Gastrocnemius medialis (tissue), 4 donors: ENCODE data around the gene MPRIP. TPM values are rescaled to one million over a fixed set of nuclear protein-coding genes. Genes with fewer than 3 reads are reported as not detected.
A peak's percentile ranks its signal among the peaks of the same experiment; 100 is the strongest.
"Not testable (repeated sequence)": the region's sequence is repeated elsewhere in the genome, so short reads cannot be mapped to it uniquely, and the experiment has no call there.

ENCODE experiments used
- ATAC-seq, 2 donors: fragments of 150-250 bp; one replicate each; pipeline ENCODE4 v1.9.1; 2016
- DNase-seq, 2 donors: peaks; one replicate each; pipeline ENCODE4 v3.0.0-alpha.2; 2019
- H3K27ac ChIP-seq, 4 donors: fragments of 200-600 bp; sonication (generic); 1 replicate in 1 of 4; 2 replicates in 3 of 4; pipeline ENCODE4 v1.5.1; 2016 to 2018; ENCODE audit warnings: mild to moderate bottlenecking in 2 of 4, moderate library complexity in 1 of 4
- H3K27me3 ChIP-seq, 3 donors: fragments of 200-600 bp; sonication (generic) in 2 of 3; 1 replicate in 1 of 3; 2 replicates in 2 of 3; pipeline versions ENCODE4 v1.5.1 to v1.6.0; 2016 to 2019; ENCODE audit warnings: mild to moderate bottlenecking in 1 of 3, moderate library complexity in 1 of 3
- H3K36me3 ChIP-seq, 2 donors: fragments of 200-600 bp; sonication (generic) in 1 of 2; one replicate each; pipeline ENCODE4 v1.5.1; 2017 to 2018
- H3K4me1 ChIP-seq, 2 donors: fragments of 200-600 bp; sonication (generic) in 1 of 2; one replicate each; pipeline ENCODE4 v1.5.1; 2016 to 2017; ENCODE audit warnings: mild to moderate bottlenecking in 2 of 2
- H3K4me3 ChIP-seq, 4 donors: fragments of 200-600 bp; sonication (generic) in 3 of 4; 1 replicate in 1 of 4; 2 replicates in 3 of 4; pipeline ENCODE4 v1.5.1; 2016 to 2019; ENCODE audit warnings: mild to moderate bottlenecking in 2 of 4
- H3K9me3 ChIP-seq, 3 donors: fragments of 200-600 bp; sonication (generic) in 2 of 3; 1 replicate in 1 of 3; 2 replicates in 2 of 3; pipeline ENCODE4 v1.5.1; 2016 to 2019
- POLR2A ChIP-seq, 2 donors: fragments of 450-650 bp; IDR thresholded peaks; one replicate each; pipeline ENCODE4 v1.6.1; 2017; ENCODE audit warnings: antibody characterized with exemption in 2 of 2, mild to moderate bottlenecking in 2 of 2, moderate library complexity in 2 of 2
- in situ Hi-C, 4 donors: fragments of 200-750 bp; cut with MboI; loops; one replicate each; pipeline versions ENCODE4 v1.15.0 to v1.8.0; 2017; ENCODE audit warnings: low sequenced_read_pairs in 4 of 4
- intact Hi-C: fragments of 100-400 bp; cut with DNase I; formaldehyde crosslinking; loops from one replicate; pipeline ENCODE4 v1.15.1; 2023; ENCODE audit warnings: low total_unique reads
- total RNA-seq, 4 donors: library from RNA; depleted of rRNA; stranded (reverse); fragments of >200 nt; gene quantifications; one replicate each; pipeline versions ENCODE4 v1.1.0 to v1.2.3, GENCODE V29; 2016
- TF ChIP-seq, protein P1 (sequence below), 5 experiments: fragments of 450-650 bp in 3 of 5; fragments of 200-600 bp in 2 of 5; sonication (generic) in 2 of 5; IDR thresholded peaks in 4 of 5; conservative IDR thresholded peaks in 1 of 5; 1 replicate in 4 of 5; 2 replicates in 1 of 5; pipeline ENCODE4 v1.5.1; 2016 to 2019; ENCODE audit warnings: antibody characterized with exemption in 5 of 5, mild to moderate bottlenecking in 3 of 5, moderate library complexity in 3 of 5

The MPRIP gene
- total RNA-seq, 4 donors from 2014 or later: 71.1 to 127 (median 124) TPM

DNA sequence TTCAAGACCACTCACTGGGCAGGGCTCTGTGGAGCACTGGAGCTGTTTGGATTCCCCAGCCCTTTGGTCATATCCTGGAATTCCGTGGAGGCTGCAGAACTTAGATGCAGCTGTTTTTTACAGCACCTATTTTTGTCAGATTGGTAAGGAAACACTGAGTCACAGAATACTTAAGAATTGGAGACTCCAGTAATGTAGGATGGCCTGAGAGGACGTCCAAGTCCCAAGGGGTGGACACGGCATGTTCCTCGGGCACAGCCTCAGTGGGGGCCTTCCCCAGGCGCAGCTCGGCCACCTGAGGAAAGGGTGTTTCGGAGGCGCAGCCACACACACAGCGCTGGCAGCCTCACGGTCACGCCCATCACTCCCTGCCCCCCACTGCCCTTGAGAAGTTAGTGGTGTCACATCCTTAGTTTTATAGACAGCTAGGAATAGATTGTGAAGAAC is 149.1 kb downstream of the MPRIP start:
- no peaks in the 10 kb centered on the region for H3K36me3 ChIP-seq
- peaks cover 27 to 31% of the 10 kb centered on the region in 2 donors for H3K4me1 ChIP-seq
- no peaks in the 10 kb centered on the region for H3K9me3 ChIP-seq
- intact Hi-C loops: loop anchor here (2.0 kb wide), 1 partner anchor 37 kb away; no protein-coding TSS in a partner anchor
- DNase-seq (peak; percentile 77 to 84), ATAC-seq (peak; percentile 87 to 91)
- in situ Hi-C loops: no loop called here
- H3K27ac ChIP-seq: peak overlapping the region; percentile 71 to 91 (median 82)
- peak overlapping the region in 3 of 4 donors; percentile 1 to 14 (median 13) for H3K4me3 ChIP-seq
- TF ChIP-seq, protein P1, sequence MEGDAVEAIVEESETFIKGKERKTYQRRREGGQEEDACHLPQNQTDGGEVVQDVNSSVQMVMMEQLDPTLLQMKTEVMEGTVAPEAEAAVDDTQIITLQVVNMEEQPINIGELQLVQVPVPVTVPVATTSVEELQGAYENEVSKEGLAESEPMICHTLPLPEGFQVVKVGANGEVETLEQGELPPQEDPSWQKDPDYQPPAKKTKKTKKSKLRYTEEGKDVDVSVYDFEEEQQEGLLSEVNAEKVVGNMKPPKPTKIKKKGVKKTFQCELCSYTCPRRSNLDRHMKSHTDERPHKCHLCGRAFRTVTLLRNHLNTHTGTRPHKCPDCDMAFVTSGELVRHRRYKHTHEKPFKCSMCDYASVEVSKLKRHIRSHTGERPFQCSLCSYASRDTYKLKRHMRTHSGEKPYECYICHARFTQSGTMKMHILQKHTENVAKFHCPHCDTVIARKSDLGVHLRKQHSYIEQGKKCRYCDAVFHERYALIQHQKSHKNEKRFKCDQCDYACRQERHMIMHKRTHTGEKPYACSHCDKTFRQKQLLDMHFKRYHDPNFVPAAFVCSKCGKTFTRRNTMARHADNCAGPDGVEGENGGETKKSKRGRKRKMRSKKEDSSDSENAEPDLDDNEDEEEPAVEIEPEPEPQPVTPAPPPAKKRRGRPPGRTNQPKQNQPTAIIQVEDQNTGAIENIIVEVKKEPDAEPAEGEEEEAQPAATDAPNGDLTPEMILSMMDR (IDR thresholded peaks at IDR 0.05 in 4 of 5, conservative IDR thresholded peaks at IDR 0.05 in 1 of 5): no peak
- peak in 1 of 2 donors; percentile 36 for TF ChIP-seq POLR2A (IDR thresholded peaks at IDR 0.05)
- H3K27me3 ChIP-seq: no peaks in the 10 kb centered on the region

DNA sequence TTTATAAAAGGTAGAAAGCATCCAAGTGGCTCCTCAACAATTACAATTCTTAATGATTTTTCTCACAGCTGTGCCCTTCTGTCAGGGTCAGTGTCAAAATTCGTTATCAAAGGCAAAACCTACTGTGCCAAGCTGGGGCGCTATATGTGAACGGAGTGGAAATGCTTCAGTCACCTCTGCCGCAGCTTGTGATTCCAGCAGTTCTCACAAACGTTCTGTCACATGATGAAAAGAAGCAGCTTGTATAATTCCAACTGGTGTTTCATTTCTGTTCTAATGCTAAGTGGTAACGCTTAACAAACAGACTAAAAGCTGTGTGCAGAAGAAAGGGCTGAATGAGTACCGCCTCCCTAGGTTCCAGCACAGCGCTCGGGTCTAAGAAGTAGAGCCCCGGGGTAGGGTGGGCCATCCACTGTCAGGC is 149.7 kb downstream of the MPRIP start:
- no peak for TF ChIP-seq POLR2A (IDR thresholded peaks at IDR 0.05)
- TF ChIP-seq, protein P1 (IDR thresholded peaks at IDR 0.05 in 4 of 5, conservative IDR thresholded peaks at IDR 0.05 in 1 of 5): no peak
- Histone ChIP-seq H3K9me3 (no peaks in the 10 kb centered on the region), H3K27ac (peak overlapping the region; percentile 71 to 91 (median 82)), H3K4me3 (peak overlapping the region in 2 of 4 donors; percentile 5 to 14), H3K36me3 (no peaks in the 10 kb centered on the region), H3K4me1 (peaks cover 27 to 31% of the 10 kb centered on the region in 2 donors), H3K27me3 (no peaks in the 10 kb centered on the region)
- in situ Hi-C loops (no loop called here), intact Hi-C loops (loop anchor here (2.0 kb wide), 1 partner anchor 37 kb away; no protein-coding TSS in a partner anchor)
- ATAC-seq (peak; percentile 67 to 74), DNase-seq (no peak)

DNA sequence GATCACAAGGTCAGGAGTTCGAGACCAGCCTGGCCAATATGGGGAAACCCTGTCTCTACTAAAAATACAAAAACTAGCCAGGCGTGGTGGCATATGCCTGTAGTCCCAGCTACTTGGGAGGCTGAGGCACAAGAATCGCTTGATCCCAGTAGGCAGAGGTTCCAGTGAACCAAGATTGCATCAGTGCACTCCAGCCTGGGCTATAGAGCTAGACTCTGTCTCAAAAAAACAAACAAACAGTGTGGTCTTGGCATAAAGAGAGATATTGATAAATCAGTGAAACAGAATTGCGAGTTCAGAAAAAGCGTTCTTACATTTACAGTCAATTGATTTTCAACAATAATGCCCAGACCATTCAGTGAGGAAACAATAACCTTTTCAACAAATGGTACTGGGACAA is 153.2 kb downstream of the MPRIP start:
- intact Hi-C loops, DNase-seq, in situ Hi-C loops, H3K27ac ChIP-seq, H3K27me3 ChIP-seq, ATAC-seq, H3K4me3 ChIP-seq, H3K36me3 ChIP-seq, H3K9me3 ChIP-seq: not testable (repeated sequence)
- peaks cover 21 to 22% of the 10 kb centered on the region in 2 donors for H3K4me1 ChIP-seq

DNA sequence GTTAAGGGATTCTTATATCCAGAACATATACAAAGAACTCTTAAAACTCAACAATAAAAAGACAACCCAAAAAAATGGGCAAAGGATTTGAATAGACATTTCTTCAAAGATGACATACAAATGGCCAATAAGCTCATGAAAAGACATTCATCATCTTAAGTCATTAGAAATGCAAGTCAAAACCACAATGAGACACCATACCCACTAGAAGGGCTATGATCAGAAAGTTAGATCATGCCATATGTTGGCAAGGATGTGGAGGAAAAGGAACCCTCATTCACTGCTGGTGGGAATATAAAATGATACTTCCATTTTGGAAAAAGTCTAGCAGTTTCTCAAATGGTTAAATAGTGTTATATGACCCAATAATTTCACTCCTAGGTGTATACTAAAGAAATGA is 154.5 kb downstream of the MPRIP start:
- DNase-seq (no peak), ATAC-seq (no peak)
- Histone ChIP-seq H3K36me3 (no peaks in the 10 kb centered on the region), H3K27me3 (no peaks in the 10 kb centered on the region), H3K4me1 (peaks cover 8 to 9% of the 10 kb centered on the region in 2 donors), H3K9me3 (no peaks in the 10 kb centered on the region), H3K4me3 (no peak overlapping the region), H3K27ac (no peak overlapping the region)
- intact Hi-C loops: no loop called here
- no peak for TF ChIP-seq POLR2A (IDR thresholded peaks at IDR 0.05)
- TF ChIP-seq, protein P1 (IDR thresholded peaks at IDR 0.05 in 4 of 5, conservative IDR thresholded peaks at IDR 0.05 in 1 of 5): no peak
- in situ Hi-C loops: no loop called here

DNA sequence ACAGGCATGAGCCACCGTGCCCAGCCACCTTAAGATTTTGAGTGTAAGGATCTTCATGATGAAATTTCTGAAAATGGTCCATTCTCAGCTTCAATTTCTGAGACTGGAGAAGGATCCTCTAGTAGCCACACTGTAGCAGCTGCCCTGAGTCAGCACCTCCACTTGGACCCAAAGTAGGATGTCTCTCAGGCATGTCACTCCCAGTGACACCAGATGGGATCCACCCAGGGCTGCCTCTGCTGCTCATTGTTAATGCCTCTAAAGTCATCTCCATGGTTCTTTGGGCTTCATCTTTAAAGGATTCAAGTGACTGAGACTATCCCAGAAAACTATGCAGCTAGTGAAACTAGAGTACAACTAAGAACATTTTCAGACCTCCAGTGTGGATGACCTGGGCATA is 156.0 kb downstream of the MPRIP start:
- H3K4me3 ChIP-seq: no peak overlapping the region
- H3K4me1 ChIP-seq: no peaks in the 10 kb centered on the region
- no peaks in the 10 kb centered on the region for H3K27me3 ChIP-seq
- no peak for TF ChIP-seq POLR2A (IDR thresholded peaks at IDR 0.05)
- TF ChIP-seq, protein P1 (IDR thresholded peaks at IDR 0.05 in 4 of 5, conservative IDR thresholded peaks at IDR 0.05 in 1 of 5): no peak
- H3K36me3 ChIP-seq: no peaks in the 10 kb centered on the region
- no peak for DNase-seq
- intact Hi-C loops: no loop called here
- H3K9me3 ChIP-seq: no peaks in the 10 kb centered on the region
- ATAC-seq: no peak
- no peak overlapping the region for H3K27ac ChIP-seq
- in situ Hi-C loops: no loop called here
